Muscle of arm (tissue), 12 donors: ENCODE results near the gene HBD. TPM values are rescaled to one million over a fixed set of nuclear protein-coding genes. Genes with fewer than 3 reads are reported as not detected.
"Not testable (repeated sequence)": the region's sequence is repeated elsewhere in the genome, so short reads cannot be mapped to it uniquely, and the experiment has no call there.

Source experiments
- DNase-seq: peaks from one replicate; pipeline ENCODE4 v3.0.0-alpha.2; 2013
- polyA plus RNA-seq, 12 donors: library from polyadenylated mRNA; unstranded; fragments of 120-200 nt; gene quantifications; one replicate each; pipeline ENCODE4 v1.2.1, GENCODE V29; 2013; ENCODE audit not compliant: insufficient read length in 12 of 12

The HBD gene
- polyA plus RNA-seq, 12 donors, result 0.25 to 0.80 (median 0.38) TPM; not detected in 5

- not testable (repeated sequence) for DNase-seq
Measured at GRCh38 chr11:5253440-5253839, 19.2 kb upstream of the HBD start.

GRCh38 chr11:5252919-5253265 lies 18.6 kb upstream of the HBD start:
- DNase-seq, result no peak

GRCh38 chr11:5252192-5252918 lies 18.1 kb upstream of the HBD start:
- no peak for DNase-seq

GRCh38 chr11:5251746-5252145 lies 17.5 kb upstream of the HBD start:
- DNase-seq, result no peak

GRCh38 chr11:5250543-5251204 lies 16.4 kb upstream of the HBD start:
- DNase-seq, result no peak

GRCh38 chr11:5249807-5250396 lies 15.6 kb upstream of the HBD start, which contains the start of gene HBG1:
Gene HBG1 (minus strand): TSS chr11:5249857. CDS start chr11:5249804, 53 bp downstream.
- DNase-seq, result not testable (repeated sequence)

GRCh38 chr11:5248498-5248897 lies 14.2 kb upstream of the HBD start:
- not testable (repeated sequence) for DNase-seq

GRCh38 chr11:5247472-5248192 lies 13.3 kb upstream of the HBD start:
- no peak for DNase-seq

GRCh38 chr11:5246772-5247471 lies 12.6 kb upstream of the HBD start:
- DNase-seq, result no peak

GRCh38 chr11:5245155-5245554 lies 10.9 kb upstream of the HBD start:
- no peak for DNase-seq

- no peak for DNase-seq
Measured at GRCh38 chr11:5243816-5244180, 9.5 kb upstream of the HBD start.

GRCh38 chr11:5242933-5243815 lies 8.9 kb upstream of the HBD start:
- no peak for DNase-seq

GRCh38 chr11:5242208-5242607 lies 7.9 kb upstream of the HBD start:
- no peak for DNase-seq

- no peak for DNase-seq
Measured at GRCh38 chr11:5241458-5241857, 7.2 kb upstream of the HBD start.

- DNase-seq, result no peak
Measured at GRCh38 chr11:5240458-5240857, 6.2 kb upstream of the HBD start.

GRCh38 chr11:5240056-5240455 lies 5.8 kb upstream of the HBD start:
- DNase-seq, result no peak

- no peak for DNase-seq
Measured at GRCh38 chr11:5239046-5239445, 4.8 kb upstream of the HBD start.

- no peak for DNase-seq
Measured at GRCh38 chr11:5238486-5238885, 4.2 kb upstream of the HBD start.

- DNase-seq, result no peak
Measured at GRCh38 chr11:5237420-5237819, 3.1 kb upstream of the HBD start.

GRCh38 chr11:5235364-5236095 lies 1.2 kb upstream of the HBD start:
- no peak for DNase-seq
